ENCODE results near the gene TMPRSS6.

TMPRSS6 gene

GRCh38 chr22:37115032-37115431 lies 5.5 kb upstream of the TMPRSS6 start:
- DNase-seq, result no peak

- no peak for DNase-seq
Measured at GRCh38 chr22:37113757-37114156, 4.2 kb upstream of the TMPRSS6 start.

GRCh38 chr22:37112084-37112728 lies 2.7 kb upstream of the TMPRSS6 start:
- DNase-seq, result no peak

GRCh38 chr22:37111156-37111717 lies 1.7 kb upstream of the TMPRSS6 start:
- DNase-seq, result no peak

- no peak for DNase-seq
Measured at GRCh38 chr22:37107816-37108621, 1.5 kb downstream of the TMPRSS6 start.

- DNase-seq, result no peak
Measured at GRCh38 chr22:37105990-37106389, 3.5 kb downstream of the TMPRSS6 start.

GRCh38 chr22:37105154-37105553 lies 4.4 kb downstream of the TMPRSS6 start:
- no peak for DNase-seq

GRCh38 chr22:37103656-37104452 lies 5.7 kb downstream of the TMPRSS6 start:
- no peak for DNase-seq

- no peak for DNase-seq
Measured at GRCh38 chr22:37103151-37103550, 6.4 kb downstream of the TMPRSS6 start.

- DNase-seq, result no peak
Measured at GRCh38 chr22:37101311-37102066, 8.0 kb downstream of the TMPRSS6 start.

GRCh38 chr22:37100589-37101127 lies 8.9 kb downstream of the TMPRSS6 start:
- DNase-seq, result no peak

GRCh38 chr22:37098976-37099591 lies 10.4 kb downstream of the TMPRSS6 start:
- DNase-seq, result no peak

GRCh38 chr22:37097346-37097745 lies 12.2 kb downstream of the TMPRSS6 start:
- DNase-seq, result no peak

GRCh38 chr22:37095113-37095512 lies 14.4 kb downstream of the TMPRSS6 start:
- DNase-seq, result no peak

- no peak for DNase-seq
Measured at GRCh38 chr22:37094239-37094638, 15.3 kb downstream of the TMPRSS6 start.

GRCh38 chr22:37092997-37093396 lies 16.5 kb downstream of the TMPRSS6 start:
- no peak for DNase-seq

- DNase-seq, result no peak
Measured at GRCh38 chr22:37091994-37092393, 17.5 kb downstream of the TMPRSS6 start.

GRCh38 chr22:37090920-37091695 lies 18.4 kb downstream of the TMPRSS6 start:
- no peak for DNase-seq

GRCh38 chr22:37089434-37089833 lies 20.1 kb downstream of the TMPRSS6 start:
- no peak for DNase-seq

GRCh38 chr22:37088750-37089408 lies 20.6 kb downstream of the TMPRSS6 start:
- no peak for DNase-seq

All from NCI-H226 (cell line).